ENCODE data around the gene RND3.

RND3 gene

DNA sequence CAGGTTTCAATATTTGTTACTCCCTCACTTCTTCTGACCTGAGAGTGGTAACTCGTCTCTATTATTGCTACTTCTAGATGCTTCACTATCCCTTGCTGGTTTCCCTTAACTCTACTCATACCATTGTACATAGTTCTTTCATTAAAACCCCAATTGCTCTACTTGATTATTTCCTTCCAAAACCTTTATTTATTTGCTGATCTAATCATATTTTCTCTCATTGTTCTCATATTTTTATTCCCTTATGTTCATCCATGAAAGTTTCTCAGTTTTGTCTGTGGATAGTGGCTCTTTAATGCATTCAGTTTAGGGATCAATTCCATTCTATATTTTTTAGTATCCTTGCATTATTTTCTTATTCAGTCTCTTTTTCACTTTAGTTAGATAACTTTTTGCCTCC, 42.1 kb downstream of the RND3 start:
- no peak for DNase-seq (ENCODE audit: low read depth in 4 of 4, low spot score in 1 of 4)

DNA sequence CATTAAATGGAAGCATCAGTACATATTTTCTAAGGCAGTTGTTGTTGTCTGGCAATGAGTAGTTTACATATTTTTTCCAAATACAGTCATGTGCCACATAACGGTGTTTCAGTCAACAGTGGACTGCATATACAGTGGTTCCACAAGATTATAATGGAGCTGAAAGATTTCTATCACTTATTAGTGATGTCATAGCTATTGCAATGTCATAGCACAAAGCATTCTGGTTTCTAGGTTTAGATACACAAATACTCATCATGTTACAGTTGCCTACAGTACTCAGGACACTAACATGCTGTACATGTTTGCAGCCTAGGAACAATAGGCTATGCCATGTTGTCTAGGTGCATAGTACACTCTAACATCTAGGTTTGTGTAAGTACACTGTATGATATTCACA, 45.0 kb downstream of the RND3 start:
- DNase-seq (ENCODE audit: low read depth in 4 of 4, low spot score in 1 of 4), result no peak

GRCh38 chr2:150441784-150442183, 45.7 kb downstream of the RND3 start:
- no peak for DNase-seq (ENCODE audit: low read depth in 4 of 4, low spot score in 1 of 4)

DNA sequence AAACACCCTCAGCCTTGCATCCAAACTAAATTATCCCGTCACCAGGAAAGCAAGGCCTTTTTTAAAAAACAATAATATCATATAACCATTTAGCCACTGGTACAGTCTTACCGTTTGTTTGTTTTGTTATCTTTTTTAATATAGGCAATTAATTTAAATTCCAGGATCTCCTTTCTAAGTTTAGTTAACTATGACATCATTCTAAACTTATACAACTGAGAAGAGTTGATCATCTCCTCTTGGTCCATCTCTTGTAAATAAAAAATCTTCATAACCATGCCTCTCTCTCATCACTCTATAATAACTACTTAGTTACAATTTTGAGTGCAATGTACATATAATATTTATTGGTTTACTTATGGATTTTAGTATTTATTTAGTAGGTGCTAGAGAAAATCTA, 46.2 kb downstream of the RND3 start:
- no peak for DNase-seq (ENCODE audit: low read depth in 4 of 4, low spot score in 1 of 4)

DNA sequence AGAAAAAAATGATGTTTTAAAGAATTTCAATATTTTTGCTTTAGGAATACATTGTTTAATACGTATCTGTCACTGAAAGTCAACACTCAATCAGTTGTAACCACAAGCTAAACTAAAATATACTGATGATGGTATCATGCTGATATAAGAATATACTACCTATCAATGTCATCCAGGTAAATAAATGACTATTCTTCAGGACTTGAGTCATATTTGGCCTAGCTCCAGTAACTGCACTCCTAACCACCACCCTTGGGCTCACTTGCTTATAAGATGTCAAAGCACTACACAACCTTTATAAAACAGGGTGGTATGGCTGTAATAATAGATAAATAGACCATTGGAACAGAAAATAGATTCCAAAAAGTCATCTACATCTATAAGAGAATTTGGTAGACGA, 48.8 kb downstream of the RND3 start:
- DNase-seq (ENCODE audit: low read depth in 4 of 4, low spot score in 1 of 4), result no peak

DNA sequence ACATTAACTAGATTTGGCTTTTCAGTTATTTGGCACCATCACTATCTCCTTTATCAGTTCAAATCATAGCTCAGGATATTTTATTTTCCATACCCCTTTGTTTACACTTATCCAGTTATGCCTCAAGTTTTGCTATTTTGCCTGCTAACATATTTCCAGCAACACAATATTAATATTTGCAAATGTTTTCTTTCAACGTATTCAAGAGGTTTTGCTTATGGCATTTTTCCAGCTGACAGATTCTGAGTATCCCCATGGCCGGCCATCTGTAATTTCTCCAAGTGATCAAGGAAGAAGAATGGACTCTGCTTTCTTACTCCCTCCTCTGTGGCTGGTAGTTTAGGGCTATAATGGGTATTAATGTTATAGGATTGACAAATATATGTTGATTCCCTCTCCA, 49.4 kb downstream of the RND3 start:
- DNase-seq (ENCODE audit: low read depth in 4 of 4, low spot score in 1 of 4), result no peak

- DNase-seq (ENCODE audit: low read depth in 4 of 4, low spot score in 1 of 4), result no peak
These were observed 55.2 kb downstream of the RND3 start for GRCh38 chr2:150432312-150432625.

DNA sequence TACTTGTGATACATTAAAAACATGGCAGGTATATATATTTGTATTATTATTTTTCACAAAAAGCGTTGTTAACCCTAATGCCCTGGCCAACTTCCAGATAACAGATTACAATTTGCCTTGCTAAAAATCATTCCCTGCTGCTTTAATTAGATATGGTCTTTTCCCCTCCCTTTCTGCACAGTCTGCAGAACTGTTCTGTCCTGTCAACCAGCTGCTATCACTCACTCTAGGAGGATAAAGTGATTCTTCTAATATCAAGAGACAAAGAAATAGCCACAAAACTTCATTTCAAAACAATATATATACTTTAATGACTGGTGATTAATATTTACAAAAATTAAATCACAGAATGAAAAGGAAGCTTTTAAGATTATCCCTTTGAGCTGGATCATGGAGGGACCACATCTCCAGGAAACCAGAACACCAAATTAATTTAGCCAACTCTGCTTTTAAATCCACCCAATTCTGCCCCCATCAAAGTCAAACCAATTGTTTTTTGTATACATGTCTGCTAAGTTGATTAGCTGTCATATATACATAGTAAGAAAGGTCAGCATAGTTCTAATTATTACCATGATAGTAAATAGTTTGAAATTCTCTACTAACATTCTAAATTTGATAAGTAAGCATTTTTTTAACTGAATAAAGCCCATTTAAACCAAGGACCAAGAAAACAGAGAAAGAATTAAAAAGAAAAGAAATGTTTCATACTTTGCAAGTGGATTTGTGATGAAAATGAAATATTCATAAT, 55.7 kb downstream of the RND3 start:
- no peak for DNase-seq (ENCODE audit: low read depth in 4 of 4, low spot score in 1 of 4)

DNA sequence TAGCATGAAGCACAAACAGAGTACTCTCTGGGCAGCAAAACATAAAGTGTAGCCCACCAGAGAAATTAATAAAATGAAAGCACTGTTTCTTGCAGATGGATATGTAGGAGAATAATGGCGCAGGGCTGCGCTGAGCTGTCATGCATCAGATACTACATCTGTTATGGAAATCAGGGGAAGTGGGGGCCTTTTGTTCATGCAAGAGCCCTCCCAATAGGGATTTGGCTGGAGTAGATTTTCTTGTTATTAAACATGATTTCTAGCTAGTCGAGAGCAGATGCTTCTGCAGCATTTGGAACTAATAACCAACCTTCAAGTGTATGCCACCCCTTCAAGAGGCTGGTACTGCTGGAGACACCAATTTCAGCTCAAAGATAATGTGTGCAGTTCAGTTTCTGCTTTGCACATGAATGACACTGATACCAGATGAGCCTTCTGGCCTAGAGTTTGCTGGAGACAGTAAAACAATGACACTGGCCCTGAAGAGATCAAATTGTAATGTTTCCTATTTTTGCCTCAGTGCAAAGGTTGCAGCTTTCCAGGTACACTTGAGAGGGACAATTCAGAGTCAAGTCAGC, 58.0 kb downstream of the RND3 start:
- no peak for DNase-seq (ENCODE audit: low read depth in 4 of 4, low spot score in 1 of 4)

- DNase-seq (ENCODE audit: low read depth in 4 of 4, low spot score in 1 of 4), result no peak
These were observed 58.8 kb downstream of the RND3 start for GRCh38 chr2:150428641-150429040.

GRCh38 chr2:150427298-150427697, 60.2 kb downstream of the RND3 start:
- no peak for DNase-seq (ENCODE audit: low read depth in 4 of 4, low spot score in 1 of 4)

DNA sequence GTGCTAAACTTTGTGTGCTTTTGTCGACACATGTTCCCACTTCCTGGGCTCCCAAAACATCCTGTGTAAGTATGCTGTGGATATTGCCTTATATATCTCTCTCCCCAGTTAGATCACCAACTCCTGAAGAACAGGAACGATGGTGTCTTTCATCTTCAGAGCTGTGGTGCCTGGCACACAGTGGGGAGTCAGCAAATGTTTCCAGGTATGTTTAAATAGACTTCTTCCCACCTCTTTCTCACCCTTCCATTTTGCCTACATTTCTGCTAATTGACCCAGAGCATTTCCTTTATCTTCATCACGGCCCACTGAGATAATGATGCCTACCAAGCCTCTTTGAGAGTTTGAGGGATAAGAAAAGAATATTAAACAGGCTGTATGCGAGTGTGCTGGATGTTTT, 60.7 kb downstream of the RND3 start:
- no peak for DNase-seq (ENCODE audit: low read depth in 4 of 4, low spot score in 1 of 4)

DNA sequence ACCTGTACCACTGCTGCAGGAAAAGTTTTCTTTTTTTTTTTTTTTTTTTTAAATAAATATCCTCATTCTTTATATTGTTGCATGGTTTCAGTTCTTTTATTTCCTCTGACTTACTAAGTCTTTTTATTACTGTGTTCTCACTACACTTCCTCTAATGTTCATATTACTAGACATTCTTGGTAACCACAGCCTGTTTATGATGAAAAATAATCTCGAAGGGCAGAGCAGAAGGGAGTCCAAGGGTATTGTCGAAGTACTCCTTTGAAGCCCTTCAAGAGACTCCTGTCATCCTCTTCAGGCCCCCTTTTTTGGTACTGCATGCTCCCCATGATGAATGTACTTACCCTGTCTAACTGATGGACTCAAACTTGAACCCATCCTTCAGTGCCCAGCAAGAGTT, 61.2 kb downstream of the RND3 start:
- no peak for DNase-seq (ENCODE audit: low read depth in 4 of 4, low spot score in 1 of 4)

GRCh38 chr2:150425121-150425955, 62.1 kb downstream of the RND3 start:
- DNase-seq (ENCODE audit: low read depth in 4 of 4, low spot score in 1 of 4), result no peak

- no peak for DNase-seq (ENCODE audit: low read depth in 4 of 4, low spot score in 1 of 4)
These were observed 63.1 kb downstream of the RND3 start for GRCh38 chr2:150424406-150424805.

GRCh38 chr2:150421126-150421651, 66.3 kb downstream of the RND3 start:
- no peak for DNase-seq (ENCODE audit: low read depth in 4 of 4, low spot score in 1 of 4)

DNA sequence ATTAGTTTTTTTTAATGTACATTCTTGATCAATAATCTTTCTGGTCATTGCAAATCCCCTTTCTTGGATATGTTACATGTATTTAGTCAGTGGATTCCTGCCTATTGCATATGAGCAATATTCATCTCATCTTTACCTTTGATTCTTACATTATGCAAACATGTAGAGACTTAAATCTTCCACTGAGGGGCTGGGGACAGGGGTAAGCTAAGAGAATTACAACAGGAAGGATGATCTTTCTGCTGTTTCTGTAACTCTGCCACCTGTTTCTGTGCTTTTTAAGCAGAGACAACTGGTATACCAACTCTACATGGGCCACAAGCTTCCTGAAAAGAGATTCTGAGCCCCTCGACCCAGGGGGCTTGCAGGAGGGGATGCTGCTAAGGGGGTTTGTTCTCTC, 68.6 kb downstream of the RND3 start:
- no peak for DNase-seq (ENCODE audit: low read depth in 4 of 4, low spot score in 1 of 4)

Data from stimulated activated CD4-positive, alpha-beta T cell treated with anti-CD3 and anti-CD28 coated beads, Interleukin-1b, Interleukin-23, amount 100 ng/mL, for 24 hours (primary cell).